ENCODE measurements around the gene TCF19.

- TF ChIP-seq, protein P1, sequence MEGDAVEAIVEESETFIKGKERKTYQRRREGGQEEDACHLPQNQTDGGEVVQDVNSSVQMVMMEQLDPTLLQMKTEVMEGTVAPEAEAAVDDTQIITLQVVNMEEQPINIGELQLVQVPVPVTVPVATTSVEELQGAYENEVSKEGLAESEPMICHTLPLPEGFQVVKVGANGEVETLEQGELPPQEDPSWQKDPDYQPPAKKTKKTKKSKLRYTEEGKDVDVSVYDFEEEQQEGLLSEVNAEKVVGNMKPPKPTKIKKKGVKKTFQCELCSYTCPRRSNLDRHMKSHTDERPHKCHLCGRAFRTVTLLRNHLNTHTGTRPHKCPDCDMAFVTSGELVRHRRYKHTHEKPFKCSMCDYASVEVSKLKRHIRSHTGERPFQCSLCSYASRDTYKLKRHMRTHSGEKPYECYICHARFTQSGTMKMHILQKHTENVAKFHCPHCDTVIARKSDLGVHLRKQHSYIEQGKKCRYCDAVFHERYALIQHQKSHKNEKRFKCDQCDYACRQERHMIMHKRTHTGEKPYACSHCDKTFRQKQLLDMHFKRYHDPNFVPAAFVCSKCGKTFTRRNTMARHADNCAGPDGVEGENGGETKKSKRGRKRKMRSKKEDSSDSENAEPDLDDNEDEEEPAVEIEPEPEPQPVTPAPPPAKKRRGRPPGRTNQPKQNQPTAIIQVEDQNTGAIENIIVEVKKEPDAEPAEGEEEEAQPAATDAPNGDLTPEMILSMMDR (conservative IDR thresholded peaks at IDR 0.05) = no peak
- no peak for TF ChIP-seq EZH2 (IDR thresholded peaks at IDR 0.05; ENCODE audit: low read depth)
These were observed 14.6 kb downstream of the TCF19 start for GRCh38 chr6:31172973-31173384.

Measured in PC-9 (cell line).